ENCODE measurements around the gene PRDM15. TPM values are rescaled to one million over a fixed set of nuclear protein-coding genes. Genes with fewer than 3 reads are reported as not detected.

The PRDM15 gene
- polyA plus RNA-seq, 1 donor (not counting 4 experiments of a cell fraction or from before 2014, with no cell fraction given), result 5.2 TPM

- no peaks in the 10 kb centered on the region for H3K4me1 ChIP-seq (ENCODE audit: control insufficient read depth, extremely low read depth, insufficient read depth, low read length)
- dilution Hi-C loops (cut with MboI; ENCODE audit: extremely low pct_ligation_motif_present, low sequenced_read_pairs), result no loop called here
- no peaks in the 10 kb centered on the region for H3K27me3 ChIP-seq (ENCODE audit: control insufficient read depth, extremely low read depth, insufficient read depth, low read length)
- no peak for TF ChIP-seq CTCF (optimal IDR thresholded peaks at IDR 0.05 in 1 of 3, IDR thresholded peaks at IDR 0.05 in 1 of 3, conservative IDR thresholded peaks at IDR 0.05 in 1 of 3; ENCODE audit: extremely low read depth in 1 of 3, insufficient read depth in 2 of 3, low read length in 3 of 3)
- H4K20me1 ChIP-seq (ENCODE audit: control insufficient read depth, extremely low read depth, insufficient read depth, low read length), result no peaks in the 10 kb centered on the region
- FAIRE-seq, result no peak
- no peaks in the 10 kb centered on the region for H3K9me1 ChIP-seq (ENCODE audit: control insufficient read depth, extremely low read depth, insufficient read depth, low read length)
- no peaks in the 10 kb centered on the region for H3K9me3 ChIP-seq (ENCODE audit: control insufficient read depth, low read depth, low read length)
- DNase-seq (ENCODE audit: low read depth, low spot score), result no peak
- H3K79me2 ChIP-seq (ENCODE audit: control insufficient read depth, insufficient read depth, low read length), result peaks cover 4% of the 10 kb centered on the region
- H3K4me2 ChIP-seq (ENCODE audit: control insufficient read depth, extremely low read depth, insufficient read depth, low read depth, low read length), result no peak overlapping the region
- H2AFZ ChIP-seq (ENCODE audit: control insufficient read depth, low read length), result no peak overlapping the region
- no peak overlapping the region for H3K27ac ChIP-seq (ENCODE audit: control insufficient read depth, insufficient read depth, low read length)
- no peak overlapping the region for H3K4me3 ChIP-seq (ENCODE audit: control insufficient read depth in 2 of 3, extremely low read depth in 1 of 3, insufficient read depth in 2 of 3, low read depth in 1 of 3, low read length in 3 of 3)
- peaks cover 31 to 37% of the 10 kb centered on the region in 2 experiments for H3K36me3 ChIP-seq (ENCODE audit: control insufficient read depth in 2 of 2, extremely low read depth in 1 of 2, insufficient read depth in 2 of 2, low read length in 2 of 2)
- no peak overlapping the region for H3K9ac ChIP-seq (ENCODE audit: control insufficient read depth, extremely low read depth, insufficient read depth, low read length)
These were observed 38.4 kb upstream of the PRDM15 start for GRCh38 chr21:41917531-41917930.

GRCh38 chr21:41916888-41917433 lies 37.8 kb upstream of the PRDM15 start:
- Histone ChIP-seq H3K9ac (ENCODE audit: control insufficient read depth, extremely low read depth, insufficient read depth, low read length) (no peak overlapping the region), H3K27me3 (ENCODE audit: control insufficient read depth, extremely low read depth, insufficient read depth, low read length) (no peaks in the 10 kb centered on the region), H2AFZ (ENCODE audit: control insufficient read depth, low read length) (no peak overlapping the region), H3K9me1 (ENCODE audit: control insufficient read depth, extremely low read depth, insufficient read depth, low read length) (no peaks in the 10 kb centered on the region), H3K4me3 (ENCODE audit: control insufficient read depth in 2 of 3, extremely low read depth in 1 of 3, insufficient read depth in 2 of 3, low read depth in 1 of 3, low read length in 3 of 3) (no peak overlapping the region), H4K20me1 (ENCODE audit: control insufficient read depth, extremely low read depth, insufficient read depth, low read length) (no peaks in the 10 kb centered on the region), H3K79me2 (ENCODE audit: control insufficient read depth, insufficient read depth, low read length) (peaks cover 4% of the 10 kb centered on the region), H3K9me3 (ENCODE audit: control insufficient read depth, low read depth, low read length) (no peaks in the 10 kb centered on the region), H3K36me3 (ENCODE audit: control insufficient read depth in 2 of 2, extremely low read depth in 1 of 2, insufficient read depth in 2 of 2, low read length in 2 of 2) (peaks cover 32 to 37% of the 10 kb centered on the region in 2 experiments), H3K4me1 (ENCODE audit: control insufficient read depth, extremely low read depth, insufficient read depth, low read length) (no peaks in the 10 kb centered on the region), H3K4me2 (ENCODE audit: control insufficient read depth, extremely low read depth, insufficient read depth, low read depth, low read length) (no peak overlapping the region), H3K27ac (ENCODE audit: control insufficient read depth, insufficient read depth, low read length) (no peak overlapping the region)
- no peak for FAIRE-seq
- DNase-seq (ENCODE audit: low read depth, low spot score), result no peak
- dilution Hi-C loops (cut with MboI; ENCODE audit: extremely low pct_ligation_motif_present, low sequenced_read_pairs), result no loop called here
- no peak for TF ChIP-seq CTCF (optimal IDR thresholded peaks at IDR 0.05 in 1 of 3, IDR thresholded peaks at IDR 0.05 in 1 of 3, conservative IDR thresholded peaks at IDR 0.05 in 1 of 3; ENCODE audit: extremely low read depth in 1 of 3, insufficient read depth in 2 of 3, low read length in 3 of 3)
